HepG2 (cell line): ENCODE results near the gene ATAD2B. TPM values are rescaled to one million over a fixed set of nuclear protein-coding genes. Genes with fewer than 3 reads are reported as not detected.

Experiments
- AGO1 ChIP-seq: fragments of 200-400 bp; formaldehyde crosslinking; IDR thresholded peaks from 2 replicates; pipeline ENCODE4 v1.6.1; 2017; ENCODE audit warnings: mild to moderate bottlenecking, low read depth, low read length, moderate library complexity; ENCODE audit not compliant: poor library complexity, severe bottlenecking
- DNMT1 ChIP-seq: sonication (generic); formaldehyde crosslinking; IDR thresholded peaks from 2 replicates; pipeline ENCODE4 v1.5.1; 2020; ENCODE audit warnings: mild to moderate bottlenecking, missing genetic modification reagents
- FOXC1 ChIP-seq: sonication (generic); formaldehyde crosslinking; IDR thresholded peaks from 2 replicates; pipeline ENCODE4 v1.8.0; 2022; ENCODE audit warnings: mild to moderate bottlenecking, missing genetic modification reagents, borderline replicate concordance
- FOXK2 ChIP-seq: fragments of 450-650 bp; IDR thresholded peaks from 2 replicates; pipeline ENCODE4 v1.6.1; 2016
- GFI1 ChIP-seq: sonication (generic); formaldehyde crosslinking; IDR thresholded peaks from 2 replicates; pipeline ENCODE4 v1.5.0; 2020; ENCODE audit warnings: missing genetic modification reagents, mild to moderate bottlenecking, borderline replicate concordance
- HMG20B ChIP-seq: conservative IDR thresholded peaks from 2 replicates; pipeline ENCODE4 v1.6.1; 2016; ENCODE audit warnings: missing genetic modification reagents, missing compliant biosample characterization
- HNRNPUL1 ChIP-seq: fragments of 200-400 bp; formaldehyde crosslinking; IDR thresholded peaks from 2 replicates; pipeline ENCODE4 v1.6.1; 2017; ENCODE audit warnings: low read depth, mild to moderate bottlenecking, low read length, moderate library complexity
- HOXA9 ChIP-seq: sonication (generic); formaldehyde crosslinking; IDR thresholded peaks from 2 replicates; pipeline ENCODE4 v1.8.1; 2022; ENCODE audit warnings: missing genetic modification reagents, mild to moderate bottlenecking, moderate library complexity, borderline replicate concordance
- IRF2 ChIP-seq: IDR thresholded peaks from 2 replicates; pipeline ENCODE4 v1.6.1; 2018; ENCODE audit warnings: missing genetic modification reagents, missing compliant biosample characterization
- KDM4B ChIP-seq: sonication (generic); formaldehyde crosslinking; IDR thresholded peaks from 2 replicates; pipeline ENCODE4 v1.4.0; 2020; ENCODE audit warnings: missing genetic modification reagents
- MTA1 ChIP-seq: sonication (generic); formaldehyde crosslinking; IDR thresholded peaks from 2 replicates; pipeline ENCODE4 v1.4.0; 2020; ENCODE audit warnings: missing genetic modification reagents, mild to moderate bottlenecking, borderline replicate concordance
- NRL ChIP-seq: sonication (generic); formaldehyde crosslinking; IDR thresholded peaks from 2 replicates; pipeline ENCODE4 v1.5.0; 2020; ENCODE audit warnings: missing genetic modification reagents, mild to moderate bottlenecking, moderate library complexity, borderline replicate concordance
- SPEN ChIP-seq: sonication (generic); formaldehyde crosslinking; IDR thresholded peaks from 2 replicates; pipeline ENCODE4 v1.5.1; 2020; ENCODE audit warnings: low read depth, mild to moderate bottlenecking, missing genetic modification reagents
- STAT5B ChIP-seq: sonication (generic); formaldehyde crosslinking; IDR thresholded peaks from 2 replicates; pipeline ENCODE4 v1.4.0; 2020; ENCODE audit warnings: missing genetic modification reagents
- TEF ChIP-seq: sonication (generic); formaldehyde crosslinking; IDR thresholded peaks from 2 replicates; pipeline ENCODE4 v1.5.0; 2020; ENCODE audit warnings: missing genetic modification reagents
- ZNF10 ChIP-seq: sonication (generic); formaldehyde crosslinking; IDR thresholded peaks from 2 replicates; pipeline ENCODE4 v1.4.0; 2020; ENCODE audit warnings: mild to moderate bottlenecking, low read depth, missing genetic modification reagents, borderline replicate concordance
- ZNF124 ChIP-seq: sonication (generic); formaldehyde crosslinking; IDR thresholded peaks from 2 replicates; pipeline ENCODE4 v1.4.0; 2020; ENCODE audit warnings: missing genetic modification reagents
- ZNF136 ChIP-seq: sonication (generic); formaldehyde crosslinking; IDR thresholded peaks from 2 replicates; pipeline ENCODE4 v1.8.1; 2022; ENCODE audit warnings: low read depth, mild to moderate bottlenecking, moderate library complexity, missing genetic modification reagents
- ZNF264 ChIP-seq: sonication (generic); formaldehyde crosslinking; IDR thresholded peaks from 2 replicates; pipeline ENCODE4 v1.4.0; 2020; ENCODE audit warnings: missing genetic modification reagents
- ZNF292 ChIP-seq: sonication (generic); formaldehyde crosslinking; IDR thresholded peaks from 2 replicates; pipeline ENCODE4 v1.8.1; 2022; ENCODE audit warnings: mild to moderate bottlenecking, low read depth, missing genetic modification reagents, borderline replicate concordance
- ZNF337 ChIP-seq: sonication (generic); formaldehyde crosslinking; IDR thresholded peaks from 2 replicates; pipeline ENCODE4 v1.5.1; 2020; ENCODE audit warnings: missing genetic modification reagents, low read depth, mild to moderate bottlenecking, borderline replicate concordance
- ZNF343 ChIP-seq: sonication (generic); formaldehyde crosslinking; IDR thresholded peaks from 2 replicates; pipeline ENCODE4 v1.4.0; 2020; ENCODE audit warnings: mild to moderate bottlenecking, missing genetic modification reagents
- ZNF367 ChIP-seq: sonication (generic); formaldehyde crosslinking; IDR thresholded peaks from 2 replicates; pipeline ENCODE4 v1.4.0; 2020; ENCODE audit warnings: missing genetic modification reagents, borderline replicate concordance
- ZNF556 ChIP-seq: sonication (generic); formaldehyde crosslinking; IDR thresholded peaks from 2 replicates; pipeline ENCODE4 v1.4.0; 2020; ENCODE audit warnings: mild to moderate bottlenecking, missing genetic modification reagents, borderline replicate concordance
- ZNF644 ChIP-seq: IDR thresholded peaks from 2 replicates; pipeline ENCODE4 v1.6.1; 2016; ENCODE audit warnings: low read depth
- ZNF740 ChIP-seq: sonication (generic); formaldehyde crosslinking; IDR thresholded peaks from 2 replicates; pipeline ENCODE4 v1.4.0; 2020; ENCODE audit warnings: missing genetic modification reagents
- ZNF746 ChIP-seq: sonication (generic); formaldehyde crosslinking; IDR thresholded peaks from 2 replicates; pipeline ENCODE4 v1.8.0; 2022; ENCODE audit warnings: mild to moderate bottlenecking, missing genetic modification reagents
- ZNF770 ChIP-seq: sonication (generic); formaldehyde crosslinking; IDR thresholded peaks from 2 replicates; pipeline ENCODE4 v1.5.0; 2020; ENCODE audit warnings: mild to moderate bottlenecking, missing genetic modification reagents
- ZNF839 ChIP-seq: sonication (generic); formaldehyde crosslinking; IDR thresholded peaks from 2 replicates; pipeline ENCODE4 v1.4.0; 2020; ENCODE audit warnings: missing genetic modification reagents, mild to moderate bottlenecking, borderline replicate concordance
- polyA plus RNA-seq, 8 experiments: library from polyadenylated mRNA; depleted of rRNA in 3 of 8; stranded (reverse) in 7 of 8; unstranded in 1 of 8; fragments of >200 nt; fragmentation: Illumina TruSeq in 4 of 8; extraction: Trizol in 4 of 8; gene quantifications; 2 replicates each; pipeline versions ENCODE4 v1.2.1 to v1.2.3, GENCODE V29; 2011 to 2016; ENCODE audit warnings: low read depth in 4 of 8, missing spikeins in 1 of 8, mixed read lengths in 1 of 8; ENCODE audit not compliant: insufficient read depth in 1 of 8
- total RNA-seq, 5 experiments: library from RNA; depleted of rRNA; stranded (reverse); fragments of >200 nt; fragmentation: Illumina TruSeq; extraction: Trizol; gene quantifications; 2 replicates each; pipeline ENCODE4 v1.2.3, GENCODE V29; 2016; ENCODE audit warnings: low read depth in 1 of 5

The ATAD2B gene
- total and polyA plus RNA-seq, 2 of the 13 experiments (the other 11 are each of a cell fraction or from before 2014, with no cell fraction given), result 5.3 to 22.2 TPM

GRCh38 chr2:23926290-23926749, 603 bp downstream of the ATAD2B start (continued):
- TF ChIP-seq STAT5B (no peak), ZNF343 (CRISPR knock-in tag) (peak; percentile 41; the same call in 1 of the 2 replicates), ZNF292 (CRISPR knock-in tag) (peak; percentile 15; the same call in 1 of the 2 replicates), ZNF124 (CRISPR knock-in tag) (no peak), MTA1 (CRISPR knock-in tag) (0 out of 2 replicates have a peak, but pooled peaks have one; percentile 42), FOXC1 (CRISPR knock-in tag) (no peak), DNMT1 (no peak), TEF (0 out of 2 replicates have a peak, but pooled peaks have one; percentile 10), FOXK2 (no peak), HNRNPUL1 (no peak), GFI1 (CRISPR knock-in tag) (peak; percentile 51; the same call in 1 of the 2 replicates), ZNF770 (CRISPR knock-in tag) (0 out of 2 replicates have a peak, but pooled peaks have one; percentile 22), KDM4B (CRISPR knock-in tag) (no peak), ZNF264 (CRISPR knock-in tag) (0 out of 2 replicates have a peak, but pooled peaks have one; percentile 23), ZNF644 (CRISPR knock-in tag) (no peak), SPEN (CRISPR knock-in tag) (no peak), ZNF556 (CRISPR knock-in tag) (no peak), ZNF136 (CRISPR knock-in tag) (no peak), IRF2 (no peak), ZNF367 (0 out of 2 replicates have a peak, but pooled peaks have one; percentile 16), HOXA9 (CRISPR knock-in tag) (peak; percentile 17; the same call in 1 of the 2 replicates), ZNF839 (no peak), ZNF10 (CRISPR knock-in tag) (no peak), ZNF337 (CRISPR knock-in tag) (0 out of 2 replicates have a peak, but pooled peaks have one; percentile 8), AGO1 (no peak), HMG20B (CRISPR knock-in tag) (no peak), ZNF740 (CRISPR knock-in tag) (no peak), ZNF746 (CRISPR knock-in tag) (peak; percentile 6; the same call in 1 of the 2 replicates), NRL (CRISPR knock-in tag) (peak; percentile 91; the same call in 1 of the 2 replicates)
